ENCODE measurements around the gene NXPE4.
"Not testable (repeated sequence)": the region's sequence is repeated elsewhere in the genome, so short reads cannot be mapped to it uniquely, and the experiment has no call there.

NXPE4 gene

GRCh38 chr11:114595571-114595970, at the start of gene NXPE4:
TSS of gene NXPE4 (minus strand) at chr11:114595786. CDS start at chr11:114594759, 1,027 bp downstream.
- no peak for DNase-seq

- not testable (repeated sequence) for DNase-seq
Observed at GRCh38 chr11:114639440-114639839, 43.9 kb upstream of the NXPE4 start.

- not testable (repeated sequence) for DNase-seq
Observed at GRCh38 chr11:114631445-114631965, 35.9 kb upstream of the NXPE4 start.

- no peak for DNase-seq
Observed at GRCh38 chr11:114625294-114625693, 29.7 kb upstream of the NXPE4 start.

GRCh38 chr11:114624455-114625207, 29.0 kb upstream of the NXPE4 start:
- no peak for DNase-seq

GRCh38 chr11:114623720-114624119, 28.1 kb upstream of the NXPE4 start:
- no peak for DNase-seq

GRCh38 chr11:114622858-114623257, 27.3 kb upstream of the NXPE4 start:
- DNase-seq, result no peak

GRCh38 chr11:114621950-114622809, 26.6 kb upstream of the NXPE4 start:
- DNase-seq, result no peak

- no peak for DNase-seq
Observed at GRCh38 chr11:114621072-114621471, 25.5 kb upstream of the NXPE4 start.

GRCh38 chr11:114619659-114620173, 24.1 kb upstream of the NXPE4 start:
- DNase-seq, result no peak

- no peak for DNase-seq
Observed at GRCh38 chr11:114618139-114618538, 22.6 kb upstream of the NXPE4 start.

- DNase-seq, result no peak
Observed at GRCh38 chr11:114617157-114618124, 21.9 kb upstream of the NXPE4 start.

- DNase-seq, result no peak
Observed at GRCh38 chr11:114616516-114616915, 20.9 kb upstream of the NXPE4 start.

- no peak for DNase-seq
Observed at GRCh38 chr11:114615448-114616361, 20.1 kb upstream of the NXPE4 start.

GRCh38 chr11:114614127-114614720, 18.6 kb upstream of the NXPE4 start:
- no peak for DNase-seq

- DNase-seq, result not testable (repeated sequence)
Observed at GRCh38 chr11:114613094-114613493, 17.5 kb upstream of the NXPE4 start.

- DNase-seq, result no peak
Observed at GRCh38 chr11:114612686-114613085, 17.1 kb upstream of the NXPE4 start.

GRCh38 chr11:114612199-114612598, 16.6 kb upstream of the NXPE4 start:
- not testable (repeated sequence) for DNase-seq

- no peak for DNase-seq
Observed at GRCh38 chr11:114610984-114611944, 15.7 kb upstream of the NXPE4 start.
